ENCODE results near the gene TNRC6B.

The TNRC6B gene

GRCh38 chr22:40294696-40295095 lies 117.0 kb downstream of the TNRC6B start:
- H3K27ac ChIP-seq (ENCODE audit: low read length), result no peak overlapping the region
- no peaks in the 10 kb centered on the region for H3K27me3 ChIP-seq (replicated peaks; ENCODE audit: insufficient read depth, low read length)
- peaks cover 3% of the 10 kb centered on the region for H3K4me1 ChIP-seq (ENCODE audit: low read length)
- H3K79me2 ChIP-seq (ENCODE audit: low read length), result no peaks in the 10 kb centered on the region
- no peaks in the 10 kb centered on the region for H4K20me1 ChIP-seq (ENCODE audit: insufficient read depth, low read length)
- H2AFZ ChIP-seq (ENCODE audit: low read length), result no peak overlapping the region
- no peak overlapping the region for H3K4me2 ChIP-seq (ENCODE audit: low read depth, low read length)
- no peak overlapping the region for H3K9ac ChIP-seq (ENCODE audit: low read length)
- H3K4me3 ChIP-seq (ENCODE audit: low read length), result no peak overlapping the region
- no peaks in the 10 kb centered on the region; the same call in 1 of the 2 replicates for H3K36me3 ChIP-seq (replicated peaks; ENCODE audit: insufficient read depth, low read length)
- TF ChIP-seq CTCF (IDR thresholded peaks at IDR 0.05; ENCODE audit: low read length) (no peak), EZH2 (optimal IDR thresholded peaks at IDR 0.05; ENCODE audit: low read depth, low read length) (no peak), EZH2phosphoT487 (IDR thresholded peaks at IDR 0.05; ENCODE audit: low read length) (no peak)
- peaks cover under 1% of the 10 kb centered on the region; the same call in 1 of the 2 replicates for H3F3A ChIP-seq (ENCODE audit: insufficient read depth, low read length)
- no peaks in the 10 kb centered on the region for H3K9me3 ChIP-seq (replicated peaks; ENCODE audit: insufficient read depth, low read length)
- H3K9me2 ChIP-seq (replicated peaks; ENCODE audit: insufficient read depth, low read length), result no peaks in the 10 kb centered on the region
- no peak for DNase-seq

- TF ChIP-seq EZH2phosphoT487 (IDR thresholded peaks at IDR 0.05; ENCODE audit: low read length), result no peak
- no peak for TF ChIP-seq EZH2 (optimal IDR thresholded peaks at IDR 0.05; ENCODE audit: low read depth, low read length)
- no peak for TF ChIP-seq CTCF (IDR thresholded peaks at IDR 0.05; ENCODE audit: low read length)
- no peaks in the 10 kb centered on the region for H3K9me2 ChIP-seq (replicated peaks; ENCODE audit: insufficient read depth, low read length)
- peaks cover 24% of the 10 kb centered on the region for H3K4me1 ChIP-seq (ENCODE audit: low read length)
- H4K20me1 ChIP-seq (ENCODE audit: insufficient read depth, low read length), result no peaks in the 10 kb centered on the region
- H3F3A ChIP-seq (ENCODE audit: insufficient read depth, low read length), result peaks cover 18% of the 10 kb centered on the region
- H3K9me3 ChIP-seq (replicated peaks; ENCODE audit: insufficient read depth, low read length), result no peaks in the 10 kb centered on the region
- 0 out of 2 replicates have a peak overlapping the region, but pooled peaks have one; percentile 36 for H3K4me2 ChIP-seq (ENCODE audit: low read depth, low read length)
- no peaks in the 10 kb centered on the region for H3K36me3 ChIP-seq (replicated peaks; ENCODE audit: insufficient read depth, low read length)
- H3K4me3 ChIP-seq (ENCODE audit: low read length), result no peak overlapping the region
- H2AFZ ChIP-seq (ENCODE audit: low read length), result no peak overlapping the region
- H3K79me2 ChIP-seq (ENCODE audit: low read length), result no peaks in the 10 kb centered on the region
- no peaks in the 10 kb centered on the region for H3K27me3 ChIP-seq (replicated peaks; ENCODE audit: insufficient read depth, low read length)
- no peak for DNase-seq
- H3K9ac ChIP-seq (ENCODE audit: low read length), result no peak overlapping the region
- H3K27ac ChIP-seq (ENCODE audit: low read length), result peak overlapping the region; percentile 51; the same call in 1 of the 2 replicates
Observed at GRCh38 chr22:40300316-40300715, 122.6 kb downstream of the TNRC6B start.

- H3K27me3 ChIP-seq (replicated peaks; ENCODE audit: insufficient read depth, low read length), result no peaks in the 10 kb centered on the region
- no peaks in the 10 kb centered on the region for H3K36me3 ChIP-seq (replicated peaks; ENCODE audit: insufficient read depth, low read length)
- no peak overlapping the region for H3K9ac ChIP-seq (ENCODE audit: low read length)
- no peaks in the 10 kb centered on the region for H3K9me2 ChIP-seq (replicated peaks; ENCODE audit: insufficient read depth, low read length)
- H2AFZ ChIP-seq (ENCODE audit: low read length), result no peak overlapping the region
- peak overlapping the region; percentile 51; the same call in 1 of the 2 replicates for H3K27ac ChIP-seq (ENCODE audit: low read length)
- DNase-seq, result peak; percentile 78
- H3K79me2 ChIP-seq (ENCODE audit: low read length), result no peaks in the 10 kb centered on the region
- no peak for TF ChIP-seq CTCF (IDR thresholded peaks at IDR 0.05; ENCODE audit: low read length)
- TF ChIP-seq EZH2 (optimal IDR thresholded peaks at IDR 0.05; ENCODE audit: low read depth, low read length), result no peak
- TF ChIP-seq EZH2phosphoT487 (IDR thresholded peaks at IDR 0.05; ENCODE audit: low read length), result no peak
- H3K4me2 ChIP-seq (ENCODE audit: low read depth, low read length), result peak overlapping the region; percentile 36
- peaks cover 24% of the 10 kb centered on the region for H3K4me1 ChIP-seq (ENCODE audit: low read length)
- no peaks in the 10 kb centered on the region for H4K20me1 ChIP-seq (ENCODE audit: insufficient read depth, low read length)
- H3K4me3 ChIP-seq (ENCODE audit: low read length), result no peak overlapping the region
- H3F3A ChIP-seq (ENCODE audit: insufficient read depth, low read length), result peaks cover 18% of the 10 kb centered on the region
- no peaks in the 10 kb centered on the region for H3K9me3 ChIP-seq (replicated peaks; ENCODE audit: insufficient read depth, low read length)
Observed at GRCh38 chr22:40300884-40301672, 123.4 kb downstream of the TNRC6B start.
